ENCODE results near the gene COL4A4. TPM values are rescaled to one million over a fixed set of nuclear protein-coding genes. Genes with fewer than 3 reads are reported as not detected.

Gene COL4A4
- total and polyA plus RNA-seq, 2 donors (not counting 1 experiment from before 2014, with no cell fraction given): 6.2 to 30.2 TPM

DNA sequence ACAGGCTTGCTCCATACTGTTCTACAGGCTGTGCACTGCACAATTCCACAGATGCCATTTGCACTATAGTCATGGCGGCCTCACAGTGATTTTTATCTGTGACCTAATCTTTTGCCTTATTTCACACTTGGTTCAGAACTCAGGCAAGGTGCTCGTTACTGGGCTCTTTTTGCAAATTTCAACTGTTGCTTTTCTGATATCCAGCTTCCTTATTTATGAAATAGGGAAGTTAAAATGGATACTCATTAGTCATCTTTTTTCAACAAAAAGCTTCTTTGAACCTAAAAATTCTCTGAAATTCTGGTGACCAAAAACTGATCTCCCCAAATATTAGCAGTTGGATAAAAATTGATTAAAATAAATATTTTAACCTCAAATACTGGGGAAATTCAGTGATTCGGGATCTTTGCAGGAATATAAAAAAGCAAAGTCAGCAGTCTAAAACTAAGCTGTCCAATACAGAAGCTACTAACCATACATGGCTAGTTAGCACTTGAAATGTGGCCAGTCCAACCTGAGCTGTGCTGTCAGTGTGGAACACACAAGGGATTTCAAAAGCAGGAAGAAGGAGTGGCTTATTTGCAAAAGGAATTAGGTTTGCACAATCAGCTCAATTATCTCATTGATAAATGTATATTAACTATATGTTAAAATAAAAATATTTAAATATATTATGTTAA lies 134.4 kb downstream of the COL4A4 start:
- no peak overlapping the region for H3K9ac ChIP-seq (ENCODE audit: low read length)
- no peak for DNase-seq
- no peak for ATAC-seq (ENCODE audit: low read depth)
- no peak overlapping the region for H3K27ac ChIP-seq (ENCODE audit: low read length in 2 of 2)
- intact Hi-C loops (cut with micrococcal nuclease): no loop called here
- ChIA-PET CTCF (no interaction called here), POLR2A (no interaction called here)
- H3K4me2 ChIP-seq (replicated peaks; ENCODE audit: low read depth, low read length, poor library complexity, severe bottlenecking): no peak overlapping the region
- TF ChIP-seq, protein P1, sequence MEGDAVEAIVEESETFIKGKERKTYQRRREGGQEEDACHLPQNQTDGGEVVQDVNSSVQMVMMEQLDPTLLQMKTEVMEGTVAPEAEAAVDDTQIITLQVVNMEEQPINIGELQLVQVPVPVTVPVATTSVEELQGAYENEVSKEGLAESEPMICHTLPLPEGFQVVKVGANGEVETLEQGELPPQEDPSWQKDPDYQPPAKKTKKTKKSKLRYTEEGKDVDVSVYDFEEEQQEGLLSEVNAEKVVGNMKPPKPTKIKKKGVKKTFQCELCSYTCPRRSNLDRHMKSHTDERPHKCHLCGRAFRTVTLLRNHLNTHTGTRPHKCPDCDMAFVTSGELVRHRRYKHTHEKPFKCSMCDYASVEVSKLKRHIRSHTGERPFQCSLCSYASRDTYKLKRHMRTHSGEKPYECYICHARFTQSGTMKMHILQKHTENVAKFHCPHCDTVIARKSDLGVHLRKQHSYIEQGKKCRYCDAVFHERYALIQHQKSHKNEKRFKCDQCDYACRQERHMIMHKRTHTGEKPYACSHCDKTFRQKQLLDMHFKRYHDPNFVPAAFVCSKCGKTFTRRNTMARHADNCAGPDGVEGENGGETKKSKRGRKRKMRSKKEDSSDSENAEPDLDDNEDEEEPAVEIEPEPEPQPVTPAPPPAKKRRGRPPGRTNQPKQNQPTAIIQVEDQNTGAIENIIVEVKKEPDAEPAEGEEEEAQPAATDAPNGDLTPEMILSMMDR (IDR thresholded peaks at IDR 0.05): no peak
- no peak for TF ChIP-seq EZH2 (IDR thresholded peaks at IDR 0.05; ENCODE audit: borderline replicate concordance, insufficient read depth, low read depth, low read length, poor library complexity, severe bottlenecking)
- no peaks in the 10 kb centered on the region for H3K9me3 Mint-ChIP-seq (ENCODE audit: insufficient read depth)
- no peaks in the 10 kb centered on the region for H3K27me3 ChIP-seq (replicated peaks in 1 of 4; ENCODE audit: control extremely low read depth in 1 of 4, control insufficient read depth in 3 of 4, insufficient read depth in 4 of 4, low read length in 3 of 4)
- H3K79me2 ChIP-seq (ENCODE audit: control insufficient read depth, insufficient read depth, low read length): no peaks in the 10 kb centered on the region
- peaks cover 0 to 6% of the 10 kb centered on the region in 2 experiments for H3K36me3 ChIP-seq (replicated peaks in 1 of 2; ENCODE audit: control extremely low read depth in 1 of 2, control insufficient read depth in 1 of 2, extremely low read depth in 1 of 2, insufficient read depth in 2 of 2, low read length in 1 of 2)
- H3K4me3 Mint-ChIP-seq: no peak overlapping the region
- no peak overlapping the region for H3K4me3 ChIP-seq (ENCODE audit: control extremely low read depth in 1 of 5, extremely low read depth in 1 of 5, insufficient read depth in 1 of 5, low read depth in 2 of 5, low read length in 4 of 5)
- H3K27me3 Mint-ChIP-seq: no peaks in the 10 kb centered on the region
- no peaks in the 10 kb centered on the region for H3K4me1 ChIP-seq (ENCODE audit: control insufficient read depth in 2 of 2, insufficient read depth in 2 of 2, low read length in 2 of 2)
- H3K9me3 ChIP-seq (ENCODE audit: control extremely low read depth in 1 of 3, control insufficient read depth in 2 of 3, insufficient read depth in 1 of 3, low read length in 2 of 3): no peaks in the 10 kb centered on the region
- H2AFZ ChIP-seq (ENCODE audit: insufficient read depth, low read depth, low read length, poor library complexity, severe bottlenecking): no peak overlapping the region
- 100% methylated on average over 1 of the region's 3 CpGs for WGBS (ENCODE audit: insufficient coverage)
- H4K20me1 ChIP-seq (ENCODE audit: control insufficient read depth, insufficient read depth, low read length, poor library complexity, severe bottlenecking): no peaks in the 10 kb centered on the region
- no peaks in the 10 kb centered on the region for H3K4me1 Mint-ChIP-seq
- no peak overlapping the region for H3K27ac Mint-ChIP-seq

DNA sequence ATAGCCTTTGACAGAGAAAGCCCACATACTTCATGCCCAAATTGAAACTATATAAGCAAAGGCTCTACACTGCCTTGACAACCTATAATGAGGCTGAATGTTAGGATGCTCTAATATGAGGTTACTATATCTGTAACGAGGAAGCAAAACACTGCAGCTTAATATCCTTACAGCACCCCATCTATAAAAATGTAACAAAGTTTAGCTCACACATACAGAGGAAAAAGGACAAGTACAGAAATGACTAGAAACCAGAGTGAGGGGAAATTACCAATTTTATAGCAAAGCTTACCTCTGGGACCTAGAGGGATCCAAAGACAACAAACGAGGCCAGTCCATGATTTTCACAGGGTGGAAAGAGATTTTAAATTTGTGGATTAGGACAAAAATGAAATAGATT lies 138.5 kb downstream of the COL4A4 start:
- Mint-ChIP-seq H3K4me3 (no peak overlapping the region), H3K9me3 (ENCODE audit: insufficient read depth) (no peaks in the 10 kb centered on the region), H3K27me3 (no peaks in the 10 kb centered on the region), H3K27ac (no peak overlapping the region), H3K4me1 (no peaks in the 10 kb centered on the region)
- CTCF ChIA-PET: no interaction called here
- no peaks in the 10 kb centered on the region for H3K9me3 ChIP-seq (ENCODE audit: control extremely low read depth in 1 of 3, control insufficient read depth in 2 of 3, insufficient read depth in 1 of 3, low read length in 2 of 3)
- no CpG with 5 or more reads among the region's 2 CpGs for WGBS (ENCODE audit: insufficient coverage)
- no peaks in the 10 kb centered on the region for H3K4me1 ChIP-seq (ENCODE audit: control insufficient read depth in 2 of 2, insufficient read depth in 2 of 2, low read length in 2 of 2)
- H3K9ac ChIP-seq (ENCODE audit: low read length): no peak overlapping the region
- no peaks in the 10 kb centered on the region for H4K20me1 ChIP-seq (ENCODE audit: control insufficient read depth, insufficient read depth, low read length, poor library complexity, severe bottlenecking)
- H3K36me3 ChIP-seq (replicated peaks in 1 of 2; ENCODE audit: control extremely low read depth in 1 of 2, control insufficient read depth in 1 of 2, extremely low read depth in 1 of 2, insufficient read depth in 2 of 2, low read length in 1 of 2): peaks cover 0 to 6% of the 10 kb centered on the region in 2 experiments
- DNase-seq: no peak
- H3K4me3 ChIP-seq (ENCODE audit: control extremely low read depth in 1 of 5, extremely low read depth in 1 of 5, insufficient read depth in 1 of 5, low read depth in 2 of 5, low read length in 4 of 5): no peak overlapping the region
- H3K4me2 ChIP-seq (replicated peaks; ENCODE audit: low read depth, low read length, poor library complexity, severe bottlenecking): no peak overlapping the region
- H3K27ac ChIP-seq (ENCODE audit: low read length in 2 of 2): no peak overlapping the region
- no peaks in the 10 kb centered on the region for H3K79me2 ChIP-seq (ENCODE audit: control insufficient read depth, insufficient read depth, low read length)
- TF ChIP-seq EZH2 (IDR thresholded peaks at IDR 0.05; ENCODE audit: borderline replicate concordance, insufficient read depth, low read depth, low read length, poor library complexity, severe bottlenecking): no peak
- TF ChIP-seq, protein P1 (IDR thresholded peaks at IDR 0.05): no peak
- H2AFZ ChIP-seq (ENCODE audit: insufficient read depth, low read depth, low read length, poor library complexity, severe bottlenecking): no peak overlapping the region
- intact Hi-C loops (cut with micrococcal nuclease): no loop called here
- POLR2A ChIA-PET: no interaction called here
- ATAC-seq (ENCODE audit: low read depth): no peak
- no peaks in the 10 kb centered on the region for H3K27me3 ChIP-seq (replicated peaks in 1 of 4; ENCODE audit: control extremely low read depth in 1 of 4, control insufficient read depth in 3 of 4, insufficient read depth in 4 of 4, low read length in 3 of 4)

Measured in B cell (primary cell).